Activated CD4-positive, alpha-beta T cell treated with anti-CD3 and anti-CD28 coated beads for 24 hours (primary cell): ENCODE results near the gene ISG15.
"Not testable (repeated sequence)": the region's sequence is repeated elsewhere in the genome, so short reads cannot be mapped to it uniquely, and the experiment has no call there.

Experiments used
- DNase-seq, 2 donors: peaks; one replicate each; pipeline ENCODE4 v3.0.0-alpha.2; 2020; ENCODE audit warnings: low read depth in 2 of 2

ISG15 gene

DNA sequence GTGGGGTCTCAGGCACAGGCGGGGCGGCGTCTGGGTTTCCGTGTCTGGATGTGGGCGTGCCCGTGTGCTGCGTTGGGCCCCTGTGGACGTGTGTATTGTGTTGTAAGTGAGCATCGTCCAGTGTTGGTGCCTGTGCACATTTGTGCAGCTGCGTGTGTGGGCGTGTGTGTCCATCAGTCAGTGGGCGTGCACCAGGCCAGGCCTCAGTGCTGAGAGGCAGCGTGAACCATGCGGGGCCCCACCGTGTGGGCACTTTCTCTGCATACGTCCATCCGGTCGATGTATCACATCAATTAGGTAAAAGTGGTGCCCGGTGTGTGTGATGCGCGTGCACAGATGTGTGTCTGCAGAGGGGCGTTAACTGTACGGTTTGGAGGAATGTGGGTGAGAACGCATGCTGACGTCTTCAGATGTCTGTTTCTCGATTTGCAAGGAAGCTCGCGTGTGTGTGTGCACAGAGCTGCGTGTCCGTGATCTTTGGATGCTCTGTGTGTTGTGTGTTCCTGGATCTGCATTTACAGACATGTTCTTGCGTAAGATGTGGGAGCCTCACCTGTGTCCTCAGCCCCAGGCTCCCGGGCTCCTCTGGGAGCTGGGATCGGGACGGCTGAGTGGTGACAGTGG, 31.3 kb downstream of the ISG15 start:
- DNase-seq: no peak

- DNase-seq: no peak
These were observed 31.8 kb downstream of the ISG15 start for GRCh38 chr1:1045129-1045528.

DNA sequence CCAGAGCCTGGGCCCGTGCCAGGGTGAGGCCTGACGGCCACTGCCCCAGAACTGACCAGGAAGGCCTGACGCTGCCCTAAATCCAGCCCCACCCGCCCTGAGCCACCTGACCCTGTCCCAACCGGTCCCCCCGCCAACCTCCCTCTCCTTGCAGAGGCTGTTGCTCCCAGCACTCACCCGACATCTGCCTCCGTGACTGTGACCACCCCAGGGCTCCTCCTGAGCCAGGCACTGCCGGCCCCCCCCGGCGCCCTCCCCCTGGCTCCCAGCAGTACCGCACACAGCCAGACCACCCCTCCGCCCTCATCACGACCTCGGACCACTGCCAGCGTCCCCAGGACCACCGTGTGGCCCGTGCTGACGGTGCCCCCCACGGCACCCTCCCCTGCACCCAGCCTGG, 32.9 kb downstream of the ISG15 start:
- DNase-seq: no peak

GRCh38 chr1:1046767-1047166, 33.5 kb downstream of the ISG15 start:
- DNase-seq: no peak

DNA sequence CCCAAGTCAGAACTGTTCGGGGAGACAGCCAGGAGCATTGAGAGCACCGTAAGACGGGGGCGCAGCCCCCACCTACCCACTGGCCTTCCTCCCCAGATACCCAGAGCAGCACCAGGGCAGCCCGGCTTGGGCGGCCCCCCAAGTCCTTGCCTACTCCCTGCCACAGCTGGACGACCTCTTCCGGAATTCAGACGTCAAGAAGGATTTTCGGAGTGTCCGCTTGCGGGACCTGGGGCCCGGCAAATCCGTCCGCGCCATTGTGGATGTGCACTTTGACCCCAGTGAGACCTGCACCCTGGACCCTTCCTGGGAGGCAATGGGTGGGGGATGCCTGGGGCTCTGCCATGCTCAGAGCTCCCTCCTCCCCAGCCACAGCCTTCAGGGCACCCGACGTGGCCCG, 34.1 kb downstream of the ISG15 start:
- no peak for DNase-seq

DNA sequence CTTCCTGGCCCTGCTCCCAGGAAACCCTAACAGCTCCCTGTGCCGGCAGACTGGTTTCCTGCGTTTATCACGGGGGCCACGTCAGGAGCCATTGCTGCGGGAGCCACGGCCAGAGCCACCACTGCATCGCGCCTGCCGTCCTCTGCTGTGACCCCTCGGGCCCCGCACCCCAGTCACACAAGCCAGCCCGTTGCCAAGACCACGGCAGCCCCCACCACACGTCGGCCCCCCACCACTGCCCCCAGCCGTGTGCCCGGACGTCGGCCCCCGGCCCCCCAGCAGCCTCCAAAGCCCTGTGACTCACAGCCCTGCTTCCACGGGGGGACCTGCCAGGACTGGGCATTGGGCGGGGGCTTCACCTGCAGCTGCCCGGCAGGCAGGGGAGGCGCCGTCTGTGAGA, 34.7 kb downstream of the ISG15 start:
- DNase-seq: no peak

GRCh38 chr1:1048765-1049164, 35.5 kb downstream of the ISG15 start:
- no peak for DNase-seq

GRCh38 chr1:1049318-1050165, 36.2 kb downstream of the ISG15 start:
- no peak for DNase-seq

DNA sequence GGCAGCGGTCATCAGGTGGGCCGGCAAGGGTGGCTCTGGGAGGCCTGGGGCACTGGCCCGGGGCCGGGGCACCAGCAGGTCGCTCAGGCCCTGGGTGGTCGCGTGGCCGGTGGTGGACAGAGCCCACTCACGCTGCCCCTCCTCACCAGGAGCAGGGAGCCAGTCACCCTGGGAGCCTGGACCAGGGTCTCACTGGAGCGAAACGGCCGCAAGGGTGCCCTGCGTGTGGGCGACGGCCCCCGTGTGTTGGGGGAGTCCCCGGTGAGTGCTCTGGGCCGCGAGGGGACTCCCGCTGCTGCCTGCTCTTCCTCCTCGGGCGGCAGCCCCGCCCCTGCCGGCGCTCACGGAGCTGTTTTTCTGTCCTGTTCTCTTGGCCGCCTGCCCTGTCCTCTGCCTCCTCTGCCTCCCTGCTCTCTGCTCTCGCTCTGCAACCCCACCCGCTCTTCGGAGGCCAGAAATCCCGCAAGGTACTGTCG, 37.3 kb downstream of the ISG15 start:
- DNase-seq: no peak

DNA sequence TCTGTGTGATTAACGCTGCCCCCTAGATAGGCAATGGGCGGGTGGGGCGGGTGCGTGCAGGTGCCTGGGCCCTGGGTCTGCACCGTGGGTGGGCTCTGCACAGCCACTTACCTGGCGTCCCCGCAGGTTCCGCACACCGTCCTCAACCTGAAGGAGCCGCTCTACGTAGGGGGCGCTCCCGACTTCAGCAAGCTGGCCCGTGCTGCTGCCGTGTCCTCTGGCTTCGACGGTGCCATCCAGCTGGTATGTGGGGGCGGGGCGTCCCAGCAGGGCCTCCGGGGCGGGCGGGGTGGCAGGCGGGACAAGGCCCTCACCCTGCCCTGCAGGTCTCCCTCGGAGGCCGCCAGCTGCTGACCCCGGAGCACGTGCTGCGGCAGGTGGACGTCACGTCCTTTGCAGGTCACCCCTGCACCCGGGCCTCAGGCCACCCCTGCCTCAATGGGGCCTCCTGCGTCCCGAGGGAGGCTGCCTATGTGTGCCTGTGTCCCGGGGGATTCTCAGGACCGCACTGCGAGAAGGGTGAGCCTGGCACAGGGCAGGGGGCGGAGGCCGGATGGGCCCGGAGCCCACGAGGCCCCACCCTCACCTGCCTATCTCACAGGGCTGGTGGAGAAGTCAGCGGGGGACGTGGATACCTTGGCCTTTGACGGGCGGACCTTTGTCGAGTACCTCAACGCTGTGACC, 38.0 kb downstream of the ISG15 start:
- DNase-seq: no peak

GRCh38 chr1:1052003-1052840, 38.9 kb downstream of the ISG15 start:
- no peak for DNase-seq

DNA sequence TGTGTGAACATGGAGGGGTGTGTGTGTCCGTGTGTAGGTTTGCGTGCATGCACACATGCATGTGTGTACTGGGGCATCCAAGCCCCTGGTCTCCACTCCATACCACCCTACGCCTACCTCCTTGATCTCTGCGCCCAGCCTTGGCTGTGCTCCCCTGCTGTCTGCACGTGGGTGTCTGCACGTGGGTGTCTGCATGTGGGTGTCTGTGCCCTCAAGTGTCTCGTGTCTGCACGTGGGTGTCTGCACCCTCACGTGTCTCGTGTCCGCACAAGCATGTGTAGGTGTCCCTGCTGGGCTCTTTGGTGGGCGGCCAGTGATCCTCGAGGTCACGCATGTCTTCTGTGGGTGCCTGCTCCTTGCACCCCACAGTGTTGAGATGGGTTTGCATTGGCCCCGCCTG, 39.7 kb downstream of the ISG15 start:
- DNase-seq: no peak

DNA sequence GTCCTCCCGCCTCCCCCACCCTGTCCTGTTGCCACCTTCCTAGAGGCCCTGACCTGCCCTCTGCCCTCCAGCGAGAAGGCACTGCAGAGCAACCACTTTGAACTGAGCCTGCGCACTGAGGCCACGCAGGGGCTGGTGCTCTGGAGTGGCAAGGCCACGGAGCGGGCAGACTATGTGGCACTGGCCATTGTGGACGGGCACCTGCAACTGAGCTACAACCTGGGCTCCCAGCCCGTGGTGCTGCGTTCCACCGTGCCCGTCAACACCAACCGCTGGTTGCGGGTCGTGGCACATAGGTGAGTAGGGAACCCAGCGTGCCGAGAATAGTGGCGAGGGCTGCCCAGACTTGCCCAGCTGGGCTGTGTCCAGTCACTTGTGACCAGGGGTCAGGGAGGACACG, 40.4 kb downstream of the ISG15 start:
- DNase-seq: no peak

DNA sequence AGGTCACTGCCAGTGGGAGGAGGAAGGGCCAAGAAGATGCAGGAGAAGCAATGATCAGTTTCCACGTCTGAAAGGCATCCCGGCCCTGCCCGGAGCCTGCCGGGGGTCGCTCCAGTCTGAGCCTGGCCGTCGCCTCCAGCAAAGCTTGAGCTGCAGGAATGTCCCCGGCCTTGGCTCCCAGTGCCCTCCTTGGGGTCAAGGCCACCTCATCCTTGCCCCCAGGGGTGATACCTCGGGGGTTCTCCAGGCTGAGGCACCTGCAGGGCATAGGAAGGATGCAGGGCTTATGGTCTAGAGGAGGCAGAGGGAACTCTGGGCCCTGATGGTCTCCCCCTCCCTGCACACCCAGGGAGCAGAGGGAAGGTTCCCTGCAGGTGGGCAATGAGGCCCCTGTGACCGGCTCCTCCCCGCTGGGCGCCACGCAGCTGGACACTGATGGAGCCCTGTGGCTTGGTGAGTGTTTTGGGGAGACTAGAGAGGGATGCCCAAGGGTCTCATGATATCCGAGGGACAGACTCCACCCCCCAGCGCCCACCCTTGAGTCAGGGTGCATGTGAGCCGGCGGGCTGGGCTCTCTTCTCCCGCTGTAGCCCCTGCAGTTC, 40.9 kb downstream of the ISG15 start:
- no peak for DNase-seq

DNA sequence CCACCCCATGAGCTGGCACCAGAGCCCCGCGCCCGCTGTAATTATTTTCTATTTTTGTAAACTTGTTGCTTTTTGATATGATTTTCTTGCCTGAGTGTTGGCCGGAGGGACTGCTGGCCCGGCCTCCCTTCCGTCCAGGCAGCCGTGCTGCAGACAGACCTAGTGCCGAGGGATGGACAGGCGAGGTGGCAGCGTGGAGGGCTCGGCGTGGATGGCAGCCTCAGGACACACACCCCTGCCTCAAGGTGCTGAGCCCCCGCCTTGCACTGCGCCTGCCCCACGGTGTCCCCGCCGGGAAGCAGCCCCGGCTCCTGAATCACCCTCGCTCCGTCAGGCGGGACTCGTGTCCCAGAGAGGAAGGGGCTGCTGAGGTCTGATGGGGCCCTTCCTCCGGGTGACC, 41.7 kb downstream of the ISG15 start:
- DNase-seq: no peak

GRCh38 chr1:1055841-1056736, 42.8 kb downstream of the ISG15 start:
- no peak for DNase-seq

GRCh38 chr1:1057769-1058087, 44.4 kb downstream of the ISG15 start:
- DNase-seq: not testable (repeated sequence)

DNA sequence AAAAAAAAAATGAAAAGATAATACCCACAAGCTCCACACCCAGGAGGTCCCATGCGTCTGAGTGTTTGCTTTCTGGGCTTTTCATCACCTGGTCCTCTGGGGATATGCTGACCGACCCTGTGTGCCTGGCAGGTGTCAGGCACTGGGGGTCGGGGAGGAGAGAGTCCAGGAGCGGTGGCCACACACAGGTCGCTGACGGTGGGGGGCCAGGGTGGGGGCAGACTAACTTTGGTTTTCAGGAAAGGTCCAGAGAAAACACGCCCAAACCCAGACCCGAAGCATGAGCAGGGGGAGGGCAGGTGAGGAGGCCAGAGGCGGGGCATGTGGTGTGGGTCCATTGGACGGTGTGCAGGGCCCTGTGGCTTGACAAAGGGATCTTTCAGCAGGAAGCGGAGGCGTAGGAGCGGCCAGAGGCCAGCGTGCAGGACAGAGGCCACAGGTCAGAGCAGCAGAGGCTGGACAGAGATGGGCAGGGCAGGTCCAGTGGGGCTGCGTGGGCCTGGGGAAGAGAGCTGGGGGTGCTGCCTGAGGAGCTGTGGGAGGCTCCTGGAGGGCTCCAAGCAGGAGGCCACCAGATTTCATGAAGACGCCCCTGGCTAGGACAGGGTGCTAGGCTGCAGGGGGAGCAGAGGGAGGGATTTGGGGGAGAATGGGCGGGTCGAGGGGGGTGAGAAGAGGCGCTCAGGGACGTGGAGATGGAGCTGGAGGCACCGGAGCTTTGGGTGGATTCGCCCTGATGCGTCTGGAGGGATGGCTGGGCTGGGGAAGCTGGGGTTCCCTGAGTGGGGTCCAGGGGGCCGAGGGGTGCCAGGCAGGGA, 45.0 kb downstream of the ISG15 start:
- no peak for DNase-seq

GRCh38 chr1:1058921-1059493, 45.7 kb downstream of the ISG15 start:
- peak in 1 of 2 donors; percentile 25 for DNase-seq
